ENCODE results near the gene NRCAM. TPM values are rescaled to one million over a fixed set of nuclear protein-coding genes. Genes with fewer than 3 reads are reported as not detected.

NRCAM gene
- total and polyA plus RNA-seq, 2 of the 8 experiments (the other 6 are each of a cell fraction or from before 2014, with no cell fraction given) = 2.7 to 3.8 TPM

GRCh38 chr7:108136191-108136688 is 320.0 kb downstream of the NRCAM start:
- Histone ChIP-seq H4K20me1 (replicated peaks in 1 of 2; ENCODE audit: control insufficient read depth in 1 of 2, insufficient read depth in 2 of 2, low read length in 2 of 2) (no peaks in the 10 kb centered on the region), H2BK5ac (ENCODE audit: low read depth, low read length) (no peak overlapping the region), H2BK12ac (ENCODE audit: low read depth, low read length) (no peak overlapping the region), H2BK15ac (ENCODE audit: low read length) (no peak overlapping the region), H3K27me3 (replicated peaks in 1 of 4; ENCODE audit: control insufficient read depth in 3 of 4, extremely low read depth in 1 of 4, insufficient read depth in 3 of 4, low read length in 3 of 4) (no peaks in the 10 kb centered on the region), H3K79me1 (ENCODE audit: low read depth, low read length) (no peaks in the 10 kb centered on the region), H3K9ac (replicated peaks in 1 of 4; ENCODE audit: extremely low read depth in 1 of 4, low read depth in 3 of 4, low read length in 3 of 4) (no peak overlapping the region), H2BK20ac (ENCODE audit: low read length) (no peak overlapping the region), H3K4me1 (replicated peaks in 1 of 4; ENCODE audit: control insufficient read depth in 3 of 4, insufficient read depth in 4 of 4, low read length in 3 of 4) (peaks cover 0 to 6% (median 1%) of the 10 kb centered on the region in 4 experiments; a peak in 1 of 7 replicates), H3K79me2 (ENCODE audit: control insufficient read depth in 1 of 2, insufficient read depth in 2 of 2, low read length in 2 of 2) (no peaks in the 10 kb centered on the region), H3K18ac (ENCODE audit: extremely low read depth, low read length) (no peak overlapping the region), H3K27ac (ENCODE audit: low read depth, low read length) (no peak overlapping the region), H3K4ac (replicated peaks; ENCODE audit: insufficient read length, low read depth, low read length) (no peak overlapping the region), H3K9me3 (ENCODE audit: insufficient read depth in 2 of 2, low read depth in 1 of 2, low read length in 1 of 2) (no peaks in the 10 kb centered on the region), H4K91ac (replicated peaks; ENCODE audit: insufficient read length, low read length) (no peak overlapping the region), H2AFZ (ENCODE audit: low read length) (no peak overlapping the region), H3K56ac (replicated peaks; ENCODE audit: insufficient read length, low read depth, low read length) (no peak overlapping the region), H4K8ac (ENCODE audit: extremely low read depth, insufficient read depth, low read length) (no peak overlapping the region), H3K4me2 (ENCODE audit: insufficient read depth in 1 of 2, low read depth in 2 of 2, low read length in 2 of 2) (no peak overlapping the region), H2AK5ac (ENCODE audit: low read depth, low read length) (no peak overlapping the region), H3K4me3 (ENCODE audit: extremely low read depth in 1 of 4, insufficient read depth in 2 of 4, low read depth in 3 of 4, low read length in 4 of 4) (no peak overlapping the region), H2BK120ac (replicated peaks; ENCODE audit: low read depth, low read length) (no peak overlapping the region), H3K23ac (ENCODE audit: insufficient read length) (no peak overlapping the region), H3K36me3 (ENCODE audit: control insufficient read depth in 2 of 4, insufficient read depth in 4 of 4, low read length in 3 of 4) (no peaks in the 10 kb centered on the region), H4K5ac (ENCODE audit: insufficient read length, low read depth, low read length) (no peak overlapping the region), H3K23me2 (ENCODE audit: low read depth, low read length) (no peaks in the 10 kb centered on the region), H3K14ac (ENCODE audit: insufficient read length) (no peak overlapping the region)
- 95% methylated on average over 4 of the region's 4 CpGs; no CpG with 5 or more reads in 1 of the 2 experiments for WGBS, 2 experiments (ENCODE audit: extremely low coverage in 1 of 2, insufficient coverage in 1 of 2, insufficient read length in 1 of 2, insufficient replicate concordance in 2 of 2, low coverage in 1 of 2, low lambda C conversion rate in 2 of 2, missing lambda C conversion rate in 1 of 2)
- CTCF ChIA-PET (ENCODE audit: partially characterized antibody) = interaction anchor here (1.3 to 9.3 kb wide), 6 partner anchors 9 to 27 kb away, joined by 3 to 64 read pairs (median 4); no protein-coding TSS in a partner anchor
- FAIRE-seq (no peak), DNase-seq (ENCODE audit: low read depth in 1 of 2, low spot score in 2 of 2) (no peak)
- POLR2A ChIA-PET (ENCODE audit: partially characterized antibody) = no interaction called here
- TF ChIP-seq POU5F1 (IDR thresholded peaks at IDR 0.05; ENCODE audit: low read depth, low read length) (no peak), GABPA (IDR thresholded peaks at IDR 0.05; ENCODE audit: borderline replicate concordance, insufficient read depth, low read length) (no peak), RFX5 (IDR thresholded peaks at IDR 0.05; ENCODE audit: borderline replicate concordance, low read depth, low read length) (no peak), ATF2 (IDR thresholded peaks at IDR 0.05; ENCODE audit: low read length) (no peak), JUND (IDR thresholded peaks at IDR 0.05; ENCODE audit: low read length) (no peak), SRF (IDR thresholded peaks at IDR 0.05; ENCODE audit: low read depth, low read length) (no peak), SIN3A (conservative IDR thresholded peaks at IDR 0.05 in 1 of 2, IDR thresholded peaks at IDR 0.05 in 1 of 2; ENCODE audit: low read depth in 1 of 2, low read length in 2 of 2) (no peak), PHF8 (conservative IDR thresholded peaks at IDR 0.05; ENCODE audit: low read depth, low read length) (no peak), RAD21 (IDR thresholded peaks at IDR 0.05 in 1 of 2, conservative IDR thresholded peaks at IDR 0.05 in 1 of 2; ENCODE audit: low read depth in 2 of 2, low read length in 2 of 2) (no peak), TEAD4 (IDR thresholded peaks at IDR 0.05; ENCODE audit: low read depth, low read length) (no peak)

Measured in H1 (cell line).